DOHH2 (cell line): ENCODE measurements around the gene HES1.

Source experiments
- H3F3A ChIP-seq: fragments of 200-600 bp; sonication (generic), shearing (Covaris generic); 2 replicates; pipeline ENCODE4 v1.6.0; 2016; ENCODE audit warnings: antibody characterized with exemption, mild to moderate bottlenecking; ENCODE audit not compliant: control insufficient read depth, insufficient read depth
- H3K27ac ChIP-seq: fragments of 200-600 bp; sonication (generic); 2 replicates; pipeline ENCODE4 v1.5.1; 2014; ENCODE audit warnings: low read depth, mild to moderate bottlenecking, low read length, moderate library complexity
- H3K27me3 ChIP-seq: fragments of 200-600 bp; sonication (generic); 2 replicates; pipeline ENCODE4 v1.6.1; 2014; ENCODE audit warnings: mild to moderate bottlenecking, low read length, mixed read lengths; ENCODE audit not compliant: control insufficient read depth
- H3K36me3 ChIP-seq: fragments of 200-600 bp; sonication (generic); 2 replicates; pipeline ENCODE4 v1.6.1; 2014; ENCODE audit warnings: mild to moderate bottlenecking, low read length, moderate library complexity, mixed read lengths; ENCODE audit not compliant: control insufficient read depth
- H3K4me1 ChIP-seq: fragments of 200-600 bp; sonication (generic); 2 replicates; pipeline ENCODE4 v1.6.1; 2014; ENCODE audit warnings: mild to moderate bottlenecking, low read length, mixed read lengths; ENCODE audit not compliant: control insufficient read depth
- H3K4me2 ChIP-seq: fragments of 200-600 bp; sonication (generic); 2 replicates; pipeline ENCODE4 v1.6.0; 2014; ENCODE audit warnings: mild to moderate bottlenecking, low read length, moderate library complexity
- H3K4me3 ChIP-seq: fragments of 200-600 bp; sonication (generic); 2 replicates; pipeline ENCODE4 v1.5.1; 2014; ENCODE audit warnings: mild to moderate bottlenecking, low read length, mixed read lengths
- H3K79me2 ChIP-seq: fragments of 200-600 bp; sonication (generic); 2 replicates; pipeline ENCODE4 v1.6.1; 2014; ENCODE audit warnings: mild to moderate bottlenecking, low read length, mixed read lengths; ENCODE audit not compliant: control insufficient read depth
- H3K9me2 ChIP-seq: fragments of 200-600 bp; sonication (generic); replicated peaks from 2 replicates; pipeline ENCODE4 v1.6.1; 2014; ENCODE audit warnings: mild to moderate bottlenecking, low read length, mixed read lengths; ENCODE audit not compliant: control insufficient read depth
- H3K9me3 ChIP-seq: fragments of 200-600 bp; sonication (generic); 2 replicates; pipeline ENCODE4 v1.6.1; 2014; ENCODE audit warnings: antibody characterized with exemption, low read length, mixed read lengths; ENCODE audit not compliant: control insufficient read depth, insufficient read depth
- H4K20me1 ChIP-seq: fragments of 200-600 bp; sonication (generic); 2 replicates; pipeline ENCODE4 v1.6.0; 2014; ENCODE audit warnings: low read depth, mild to moderate bottlenecking, antibody characterized with exemption, low read length, moderate library complexity; ENCODE audit not compliant: control insufficient read depth, insufficient read depth
- CTCF ChIP-seq: fragments of 200-600 bp; sonication (generic); IDR thresholded peaks from one replicate; pipeline ENCODE4 v1.5.1; 2014; ENCODE audit warnings: antibody characterized with exemption, mild to moderate bottlenecking, low read depth, low read length; ENCODE audit not compliant: poor library complexity, severe bottlenecking
- EZH2phosphoT487 ChIP-seq: fragments of 200-600 bp; sonication (generic); IDR thresholded peaks from 2 replicates; pipeline ENCODE4 v1.6.1; 2017; ENCODE audit warnings: borderline replicate concordance, mild to moderate bottlenecking, antibody characterized with exemption, low read length, moderate library complexity, mixed read lengths

HES1 gene

DNA sequence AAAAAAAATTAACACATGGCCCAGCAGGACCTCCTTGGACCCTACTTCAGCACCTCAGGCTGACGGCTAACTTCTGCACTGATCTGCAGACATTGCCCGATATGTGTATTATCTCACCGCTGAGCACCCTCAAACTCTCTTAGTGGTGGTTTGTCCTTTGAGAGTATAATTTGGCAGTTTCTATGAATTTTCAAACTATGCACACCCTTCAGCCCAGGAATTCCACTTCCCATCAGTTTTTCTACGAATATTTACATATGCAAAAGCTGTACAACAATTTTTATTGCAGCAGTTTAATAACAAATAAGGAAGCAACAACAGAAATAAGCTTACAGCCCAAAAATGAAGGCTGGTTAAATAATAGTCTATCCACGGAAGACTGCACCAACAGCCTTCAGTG is 44.6 kb downstream of the HES1 start:
- Histone ChIP-seq H3K79me2 (no peaks in the 10 kb centered on the region), H3F3A (no peaks in the 10 kb centered on the region), H3K4me3 (no peak overlapping the region), H3K4me1 (no peaks in the 10 kb centered on the region), H3K36me3 (no peaks in the 10 kb centered on the region), H3K9me2 (no peaks in the 10 kb centered on the region), H3K27me3 (peaks cover 3% of the 10 kb centered on the region; the same call in 1 of the 2 replicates), H3K9me3 (no peaks in the 10 kb centered on the region), H3K27ac (no peak overlapping the region), H4K20me1 (no peaks in the 10 kb centered on the region), H3K4me2 (no peak overlapping the region)
- TF ChIP-seq CTCF (no peak), EZH2phosphoT487 (no peak)

GRCh38 chr3:194181612-194182529 is 45.9 kb downstream of the HES1 start:
- no peak for TF ChIP-seq CTCF
- TF ChIP-seq EZH2phosphoT487: no peak
- no peaks in the 10 kb centered on the region for H3K36me3 ChIP-seq
- H3K4me3 ChIP-seq: no peak overlapping the region
- H3K79me2 ChIP-seq: no peaks in the 10 kb centered on the region
- no peaks in the 10 kb centered on the region for H4K20me1 ChIP-seq
- H3K27me3 ChIP-seq: peaks cover 3% of the 10 kb centered on the region; the same call in 1 of the 2 replicates
- no peaks in the 10 kb centered on the region for H3K4me1 ChIP-seq
- H3K9me3 ChIP-seq: no peaks in the 10 kb centered on the region
- no peak overlapping the region for H3K27ac ChIP-seq
- no peaks in the 10 kb centered on the region for H3F3A ChIP-seq
- no peak overlapping the region for H3K4me2 ChIP-seq
- H3K9me2 ChIP-seq: no peaks in the 10 kb centered on the region

DNA sequence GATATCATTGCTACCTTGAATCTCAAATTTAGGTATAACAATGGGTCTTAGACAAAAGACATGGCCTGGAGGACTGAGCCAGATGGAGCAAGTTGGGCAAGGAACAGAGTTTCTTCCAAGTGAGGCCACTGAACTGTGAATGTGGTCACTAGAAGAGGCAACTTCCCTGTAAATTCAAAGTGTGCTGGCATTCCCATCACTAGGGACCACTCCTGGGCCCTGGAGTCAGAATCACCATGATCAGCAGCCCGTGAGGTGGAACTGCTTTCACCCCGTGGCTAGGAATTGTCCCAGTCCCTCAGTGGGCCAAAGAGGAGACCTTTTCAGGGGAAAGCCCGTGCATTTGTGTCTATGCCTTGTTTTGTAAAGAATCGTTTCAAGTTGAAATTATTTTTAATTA is 47.3 kb downstream of the HES1 start:
- Histone ChIP-seq H3K9me2 (no peaks in the 10 kb centered on the region), H3F3A (no peaks in the 10 kb centered on the region), H3K9me3 (no peaks in the 10 kb centered on the region), H3K4me1 (no peaks in the 10 kb centered on the region), H3K27ac (no peak overlapping the region), H3K4me2 (no peak overlapping the region), H4K20me1 (no peaks in the 10 kb centered on the region), H3K27me3 (no peaks in the 10 kb centered on the region), H3K36me3 (no peaks in the 10 kb centered on the region), H3K4me3 (no peak overlapping the region), H3K79me2 (no peaks in the 10 kb centered on the region)
- no peak for TF ChIP-seq CTCF
- no peak for TF ChIP-seq EZH2phosphoT487
